ENCODE measurements around the gene APBB1IP. TPM values are rescaled to one million over a fixed set of nuclear protein-coding genes. Genes with fewer than 3 reads are reported as not detected.
A peak's percentile ranks its signal among the peaks of the same experiment; 100 is the strongest.
"Not testable (repeated sequence)": the region's sequence is repeated elsewhere in the genome, so short reads cannot be mapped to it uniquely, and the experiment has no call there.

Gene APBB1IP
- total RNA-seq, 3 donors from 2014 or later = 2.9 to 8.4 (median 8.1) TPM

- intact Hi-C loops (cut with DNase I, micrococcal nuclease) = no loop called here
- DNase-seq = no peak
- no peaks in the 10 kb centered on the region for H3K4me1 ChIP-seq (ENCODE audit: low read depth)
- H3K36me3 ChIP-seq (ENCODE audit: low read depth) = no peaks in the 10 kb centered on the region
- no peaks in the 10 kb centered on the region for H3K9me3 ChIP-seq
- ATAC-seq = peak; percentile 45
- H3K4me3 ChIP-seq = no peak overlapping the region
- TF ChIP-seq CTCF (IDR thresholded peaks at IDR 0.05) = no peak
Measured at GRCh38 chr10:26486304-26486703, 48.2 kb downstream of the APBB1IP start.

GRCh38 chr10:26486990-26487850, 49.1 kb downstream of the APBB1IP start:
- H3K4me3 ChIP-seq = no peak overlapping the region
- peak; percentile 75 for ATAC-seq
- DNase-seq = peak in 1 of 3 donors; percentile 30
- H3K4me1 ChIP-seq (ENCODE audit: low read depth) = no peaks in the 10 kb centered on the region
- intact Hi-C loops (cut with DNase I, micrococcal nuclease) = no loop called here
- TF ChIP-seq CTCF (IDR thresholded peaks at IDR 0.05) = no peak
- no peaks in the 10 kb centered on the region for H3K36me3 ChIP-seq (ENCODE audit: low read depth)
- no peaks in the 10 kb centered on the region for H3K9me3 ChIP-seq

- DNase-seq (no peak), ATAC-seq (no peak)
- no peak for TF ChIP-seq CTCF (IDR thresholded peaks at IDR 0.05)
- intact Hi-C loops (cut with DNase I, micrococcal nuclease) = no loop called here
- no peaks in the 10 kb centered on the region for H3K36me3 ChIP-seq (ENCODE audit: low read depth)
- no peaks in the 10 kb centered on the region for H3K4me1 ChIP-seq (ENCODE audit: low read depth)
- no peaks in the 10 kb centered on the region for H3K9me3 ChIP-seq
- H3K4me3 ChIP-seq = no peak overlapping the region
Measured at GRCh38 chr10:26488344-26488743, 50.2 kb downstream of the APBB1IP start.

GRCh38 chr10:26489081-26489480, 50.9 kb downstream of the APBB1IP start:
- intact Hi-C loops (cut with DNase I, micrococcal nuclease) = no loop called here
- H3K4me3 ChIP-seq = no peak overlapping the region
- no peak for TF ChIP-seq CTCF (IDR thresholded peaks at IDR 0.05)
- DNase-seq = no peak
- no peaks in the 10 kb centered on the region for H3K36me3 ChIP-seq (ENCODE audit: low read depth)
- ATAC-seq = no peak
- no peaks in the 10 kb centered on the region for H3K9me3 ChIP-seq
- H3K4me1 ChIP-seq (ENCODE audit: low read depth) = no peaks in the 10 kb centered on the region

- ATAC-seq = not testable (repeated sequence)
Measured at GRCh38 chr10:26490367-26490766, 52.2 kb downstream of the APBB1IP start.

GRCh38 chr10:26491276-26491675, 53.1 kb downstream of the APBB1IP start:
- no peak for TF ChIP-seq CTCF (IDR thresholded peaks at IDR 0.05)
- ATAC-seq = no peak
- Histone ChIP-seq H3K9me3 (no peaks in the 10 kb centered on the region), H3K4me3 (no peak overlapping the region), H3K4me1 (ENCODE audit: low read depth) (no peaks in the 10 kb centered on the region), H3K36me3 (ENCODE audit: low read depth) (no peaks in the 10 kb centered on the region)
- no peak for DNase-seq
- intact Hi-C loops (cut with DNase I, micrococcal nuclease) = no loop called here

More at GRCh38 chr10:26490367-26490766, 52.2 kb downstream of the APBB1IP start:
- H3K4me1 ChIP-seq (ENCODE audit: low read depth); DNase-seq; H3K9me3 ChIP-seq; H3K36me3 ChIP-seq (ENCODE audit: low read depth); intact Hi-C loops (cut with DNase I, micrococcal nuclease); H3K4me3 ChIP-seq: not testable (repeated sequence)

Measured in mucosa of descending colon (tissue), 3 donors.